C4-2B (cell line): ENCODE results near the gene IFNA21.

Experiments used
- ZFX ChIP-seq: fragments of 450-650 bp; IDR thresholded peaks from 2 replicates; pipeline ENCODE4 v1.6.1; 2017
- TF ChIP-seq, protein P1 (sequence below): fragments of 450-650 bp; conservative IDR thresholded peaks from 2 replicates; pipeline ENCODE4 v1.5.1; 2017; ENCODE audit warnings: mild to moderate bottlenecking

DNA sequence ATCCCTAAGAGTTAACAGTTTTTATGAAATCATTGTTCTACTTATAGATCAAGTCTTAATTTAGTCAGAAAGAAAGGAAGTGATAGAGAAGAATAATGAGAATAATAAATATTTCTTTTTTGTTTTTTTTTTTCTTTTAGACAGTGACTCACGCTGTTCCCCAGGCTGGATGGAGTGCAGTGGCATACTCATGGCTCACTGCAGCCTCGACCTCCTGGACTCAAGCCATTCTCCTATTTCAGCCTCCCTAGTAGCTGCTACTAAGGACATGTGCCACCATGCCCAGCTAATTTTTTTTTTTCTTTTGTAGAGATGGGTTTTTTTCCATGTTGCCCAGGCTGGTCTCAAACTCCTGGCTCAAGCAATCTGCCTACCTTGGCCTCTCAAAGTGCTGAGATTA, 11.0 kb downstream of the IFNA21 start:
- TF ChIP-seq, protein P1, sequence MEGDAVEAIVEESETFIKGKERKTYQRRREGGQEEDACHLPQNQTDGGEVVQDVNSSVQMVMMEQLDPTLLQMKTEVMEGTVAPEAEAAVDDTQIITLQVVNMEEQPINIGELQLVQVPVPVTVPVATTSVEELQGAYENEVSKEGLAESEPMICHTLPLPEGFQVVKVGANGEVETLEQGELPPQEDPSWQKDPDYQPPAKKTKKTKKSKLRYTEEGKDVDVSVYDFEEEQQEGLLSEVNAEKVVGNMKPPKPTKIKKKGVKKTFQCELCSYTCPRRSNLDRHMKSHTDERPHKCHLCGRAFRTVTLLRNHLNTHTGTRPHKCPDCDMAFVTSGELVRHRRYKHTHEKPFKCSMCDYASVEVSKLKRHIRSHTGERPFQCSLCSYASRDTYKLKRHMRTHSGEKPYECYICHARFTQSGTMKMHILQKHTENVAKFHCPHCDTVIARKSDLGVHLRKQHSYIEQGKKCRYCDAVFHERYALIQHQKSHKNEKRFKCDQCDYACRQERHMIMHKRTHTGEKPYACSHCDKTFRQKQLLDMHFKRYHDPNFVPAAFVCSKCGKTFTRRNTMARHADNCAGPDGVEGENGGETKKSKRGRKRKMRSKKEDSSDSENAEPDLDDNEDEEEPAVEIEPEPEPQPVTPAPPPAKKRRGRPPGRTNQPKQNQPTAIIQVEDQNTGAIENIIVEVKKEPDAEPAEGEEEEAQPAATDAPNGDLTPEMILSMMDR = no peak
- TF ChIP-seq ZFX = no peak
